IPS-20b (cell line): ENCODE results near the gene GRK5.

ENCODE experiments used
- H3K27ac ChIP-seq: one replicate; pipeline ENCODE4 v1.5.1; 2013; ENCODE audit warnings: low read length
- H3K27me3 ChIP-seq: 2 replicates; pipeline ENCODE4 v1.6.1; 2013; ENCODE audit warnings: mild to moderate bottlenecking, low read length, inconsistent platforms; ENCODE audit not compliant: insufficient read depth
- H3K36me3 ChIP-seq: 2 replicates; pipeline ENCODE4 v1.6.1; 2013; ENCODE audit warnings: low read depth, mild to moderate bottlenecking, inconsistent platforms, low read length, moderate library complexity; ENCODE audit not compliant: insufficient read depth
- H3K4me1 ChIP-seq: 2 replicates; pipeline ENCODE4 v1.6.1; 2013; ENCODE audit warnings: mild to moderate bottlenecking, control low read depth, inconsistent platforms, low read length, moderate library complexity; ENCODE audit not compliant: insufficient read depth
- H3K4me3 ChIP-seq: 2 replicates; pipeline ENCODE4 v1.5.1; 2013; ENCODE audit warnings: mild to moderate bottlenecking, low read length, inconsistent platforms
- H3K9ac ChIP-seq: 2 replicates; pipeline ENCODE4 v1.6.1; 2013; ENCODE audit warnings: low read depth, mild to moderate bottlenecking, inconsistent platforms, low read length, moderate library complexity
- H3K9me3 ChIP-seq: 2 replicates; pipeline ENCODE4 v1.6.1; 2013; ENCODE audit warnings: mild to moderate bottlenecking, low read depth, low read length, inconsistent platforms; ENCODE audit not compliant: insufficient read depth

GRK5 gene

GRCh38 chr10:119305860-119306513 is 98.6 kb downstream of the GRK5 start:
- H3K9me3 ChIP-seq: no peaks in the 10 kb centered on the region
- no peaks in the 10 kb centered on the region; the same call in 1 of the 2 replicates for H3K4me1 ChIP-seq
- no peak overlapping the region for H3K27ac ChIP-seq
- no peaks in the 10 kb centered on the region for H3K27me3 ChIP-seq
- H3K36me3 ChIP-seq: no peaks in the 10 kb centered on the region
- no peak overlapping the region for H3K4me3 ChIP-seq
- no peak overlapping the region; the same call in 1 of the 2 replicates for H3K9ac ChIP-seq

GRCh38 chr10:119306514-119306951 is 99.2 kb downstream of the GRK5 start:
- Histone ChIP-seq H3K9me3 (no peaks in the 10 kb centered on the region), H3K36me3 (no peaks in the 10 kb centered on the region), H3K27me3 (no peaks in the 10 kb centered on the region), H3K9ac (no peak overlapping the region), H3K4me1 (no peaks in the 10 kb centered on the region; the same call in 1 of the 2 replicates), H3K27ac (no peak overlapping the region), H3K4me3 (no peak overlapping the region)

GRCh38 chr10:119306986-119307392 is 99.6 kb downstream of the GRK5 start:
- Histone ChIP-seq H3K4me3 (no peak overlapping the region), H3K4me1 (no peaks in the 10 kb centered on the region; the same call in 1 of the 2 replicates), H3K27me3 (no peaks in the 10 kb centered on the region), H3K27ac (no peak overlapping the region), H3K9me3 (no peaks in the 10 kb centered on the region), H3K36me3 (no peaks in the 10 kb centered on the region), H3K9ac (no peak overlapping the region)

DNA sequence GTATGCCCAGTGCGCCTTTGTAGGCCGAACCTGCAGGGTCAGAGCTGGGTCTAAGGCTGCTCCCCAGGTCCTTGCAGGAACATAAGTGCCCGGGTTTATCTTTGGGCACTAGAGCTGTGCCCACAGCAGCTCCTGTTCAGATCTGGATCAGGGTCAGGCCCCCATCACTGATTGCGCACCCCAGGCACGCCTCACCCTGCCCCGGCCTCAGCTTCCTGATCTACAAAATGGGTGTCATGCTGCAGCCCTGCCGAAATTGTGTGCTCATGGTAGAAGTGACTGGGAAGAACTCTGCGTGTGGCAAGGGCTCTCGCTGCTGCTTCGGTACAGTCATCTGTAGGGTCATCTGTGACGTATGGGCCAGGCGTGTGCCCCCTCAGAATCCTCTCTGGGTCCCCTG is 100.7 kb downstream of the GRK5 start:
- H3K9me3 ChIP-seq: no peaks in the 10 kb centered on the region
- no peaks in the 10 kb centered on the region; the same call in 1 of the 2 replicates for H3K4me1 ChIP-seq
- H3K4me3 ChIP-seq: no peak overlapping the region
- no peak overlapping the region for H3K27ac ChIP-seq
- H3K27me3 ChIP-seq: no peaks in the 10 kb centered on the region
- no peaks in the 10 kb centered on the region for H3K36me3 ChIP-seq
- H3K9ac ChIP-seq: no peak overlapping the region

- Histone ChIP-seq H3K36me3 (no peaks in the 10 kb centered on the region), H3K9me3 (no peaks in the 10 kb centered on the region), H3K27ac (no peak overlapping the region), H3K4me3 (no peak overlapping the region), H3K4me1 (no peaks in the 10 kb centered on the region; the same call in 1 of the 2 replicates), H3K9ac (no peak overlapping the region), H3K27me3 (no peaks in the 10 kb centered on the region)
Measured at GRCh38 chr10:119308551-119309422, 101.4 kb downstream of the GRK5 start.

DNA sequence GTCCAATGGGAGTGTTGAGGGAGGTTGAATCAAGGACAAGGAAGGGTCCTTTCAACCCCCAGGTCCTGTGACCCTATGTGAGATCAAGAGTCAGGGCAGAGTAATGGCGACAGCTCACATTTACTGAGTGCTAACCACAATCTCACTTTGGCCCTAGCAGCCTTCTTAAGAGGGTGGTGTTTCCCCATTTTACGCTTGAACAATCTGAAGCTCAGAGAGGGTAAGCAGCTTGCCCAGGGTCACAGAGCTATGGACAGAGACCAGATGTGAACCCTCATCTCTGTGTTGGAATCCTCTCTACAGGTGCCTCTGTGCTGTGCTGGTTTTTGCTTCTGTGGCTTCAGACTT is 102.0 kb downstream of the GRK5 start:
- Histone ChIP-seq H3K36me3 (no peaks in the 10 kb centered on the region), H3K27ac (no peak overlapping the region), H3K4me1 (no peaks in the 10 kb centered on the region; the same call in 1 of the 2 replicates), H3K4me3 (no peak overlapping the region), H3K9ac (no peak overlapping the region), H3K27me3 (no peaks in the 10 kb centered on the region), H3K9me3 (no peaks in the 10 kb centered on the region)

DNA sequence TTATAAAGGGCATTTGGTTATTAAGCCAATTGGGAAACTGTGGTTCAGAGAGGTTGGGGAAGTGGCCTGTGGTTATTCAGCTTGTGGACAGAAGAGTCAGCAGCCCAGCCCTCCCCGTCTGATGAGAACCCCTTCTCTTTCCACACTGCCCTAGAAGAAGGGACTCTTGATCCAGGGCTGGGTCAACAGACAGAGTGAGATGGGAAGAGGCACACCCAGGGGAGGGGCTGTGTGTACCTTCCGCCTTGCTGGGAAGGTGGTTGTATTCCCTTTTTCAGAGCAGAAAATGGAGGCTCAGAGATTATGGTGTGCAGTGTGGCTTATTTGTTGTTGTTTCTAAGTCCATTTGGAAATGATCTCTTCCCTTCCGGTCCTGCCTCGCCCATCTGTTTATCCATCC is 103.4 kb downstream of the GRK5 start:
- Histone ChIP-seq H3K27me3 (no peaks in the 10 kb centered on the region), H3K36me3 (no peaks in the 10 kb centered on the region), H3K27ac (no peak overlapping the region), H3K4me3 (no peak overlapping the region), H3K9me3 (no peaks in the 10 kb centered on the region), H3K9ac (no peak overlapping the region), H3K4me1 (peaks cover 5% of the 10 kb centered on the region; the same call in 1 of the 2 replicates)

GRCh38 chr10:119312241-119312640 is 104.9 kb downstream of the GRK5 start:
- Histone ChIP-seq H3K4me1 (peaks cover 15% of the 10 kb centered on the region), H3K4me3 (no peak overlapping the region), H3K9me3 (no peaks in the 10 kb centered on the region), H3K27me3 (no peaks in the 10 kb centered on the region), H3K9ac (no peak overlapping the region), H3K36me3 (no peaks in the 10 kb centered on the region), H3K27ac (no peak overlapping the region)

DNA sequence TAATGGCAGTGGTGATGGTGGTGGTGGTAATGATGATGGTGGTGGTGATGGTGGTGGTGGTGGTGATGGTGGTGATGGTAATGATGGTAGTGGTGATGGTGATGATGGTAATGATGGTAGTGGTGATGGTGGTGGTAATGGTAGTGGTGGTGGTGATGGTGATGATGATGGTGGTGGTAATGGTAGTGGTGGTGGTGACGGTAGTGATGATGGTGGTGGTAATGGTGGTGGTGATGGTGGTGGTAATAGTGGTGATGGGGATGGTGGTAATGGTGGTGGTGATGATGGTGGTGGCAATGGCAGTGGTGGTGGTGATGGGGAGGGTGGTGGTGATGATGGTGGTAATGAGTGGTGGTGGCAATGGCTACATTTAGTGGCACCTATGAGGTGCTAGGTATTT is 105.7 kb downstream of the GRK5 start:
- Histone ChIP-seq H3K9ac (no peak overlapping the region), H3K4me3 (no peak overlapping the region), H3K27ac (no peak overlapping the region), H3K4me1 (peaks cover 22% of the 10 kb centered on the region), H3K9me3 (no peaks in the 10 kb centered on the region), H3K36me3 (no peaks in the 10 kb centered on the region), H3K27me3 (no peaks in the 10 kb centered on the region)

DNA sequence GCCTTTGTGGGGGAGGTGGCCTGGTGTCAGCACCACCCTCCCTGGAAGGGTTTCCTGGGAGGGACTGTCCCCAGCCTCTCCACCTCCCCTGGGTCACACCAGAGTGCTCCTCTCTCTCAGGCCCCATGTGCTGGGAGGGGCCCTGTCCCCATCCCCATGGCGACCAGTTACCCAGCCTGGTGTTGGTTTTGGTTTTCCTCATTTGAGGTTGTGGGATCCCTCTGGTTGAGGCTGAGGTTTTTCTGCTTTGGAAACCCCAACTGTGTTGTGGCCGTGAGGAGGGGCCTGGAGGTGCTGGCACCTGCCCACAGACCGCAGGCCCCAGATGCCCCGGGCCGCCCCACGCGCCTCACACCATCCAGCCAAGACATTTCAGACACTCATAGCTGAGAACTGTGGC is 106.3 kb downstream of the GRK5 start:
- peaks cover 26% of the 10 kb centered on the region for H3K4me1 ChIP-seq
- no peak overlapping the region for H3K4me3 ChIP-seq
- no peaks in the 10 kb centered on the region for H3K9me3 ChIP-seq
- no peak overlapping the region for H3K27ac ChIP-seq
- no peak overlapping the region for H3K9ac ChIP-seq
- H3K27me3 ChIP-seq: no peaks in the 10 kb centered on the region
- no peaks in the 10 kb centered on the region for H3K36me3 ChIP-seq

- Histone ChIP-seq H3K9me3 (no peaks in the 10 kb centered on the region), H3K4me1 (peaks cover 29% of the 10 kb centered on the region), H3K27me3 (no peaks in the 10 kb centered on the region), H3K9ac (no peak overlapping the region), H3K36me3 (no peaks in the 10 kb centered on the region), H3K27ac (no peak overlapping the region), H3K4me3 (no peak overlapping the region)
Measured at GRCh38 chr10:119314061-119314460, 106.7 kb downstream of the GRK5 start.

DNA sequence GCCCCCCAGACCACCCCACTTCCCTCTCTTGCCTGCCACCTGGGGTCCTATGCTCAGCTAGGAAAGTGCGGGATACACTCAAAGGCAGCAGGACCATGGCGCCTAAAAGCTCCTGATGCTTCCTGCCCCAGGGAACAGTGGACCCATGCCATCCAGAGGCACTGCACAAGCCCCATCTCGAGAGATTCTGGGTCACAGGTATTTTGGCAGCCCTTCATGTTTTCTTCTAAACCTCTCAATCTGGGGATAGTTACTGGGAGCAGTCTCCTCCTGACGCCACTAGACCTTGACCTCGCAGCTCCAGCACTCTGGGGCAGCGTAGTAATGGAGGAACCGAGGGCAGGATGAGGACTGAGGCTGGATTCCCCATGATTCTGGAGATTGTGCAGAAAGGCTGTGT is 107.1 kb downstream of the GRK5 start:
- H3K4me1 ChIP-seq: peaks cover 29% of the 10 kb centered on the region

More for the DNA sequence above, 107.1 kb downstream of the GRK5 start:
- Histone ChIP-seq H3K4me3 (no peak overlapping the region), H3K27ac (no peak overlapping the region), H3K36me3 (no peaks in the 10 kb centered on the region), H3K9ac (no peak overlapping the region), H3K27me3 (no peaks in the 10 kb centered on the region), H3K9me3 (no peaks in the 10 kb centered on the region)
